ENCODE data around the gene LTO1.

LTO1 gene

GRCh38 chr11:69635804-69636511, 39.2 kb downstream of the LTO1 start:
- no peak for TF ChIP-seq CTCF (IDR thresholded peaks at IDR 0.05; ENCODE audit: control extremely low read depth, extremely low read depth, low read depth, missing control alignments)
- ChIA-PET CTCF (interaction anchor here (0.7 to 1.6 kb wide), 4 partner anchors 8 to 534 kb away, joined by 3 to 4 read pairs (median 3); no protein-coding TSS in a partner anchor), POLR2A (no interaction called here)
- no peak for DNase-seq (ENCODE audit: extremely low spot score)

- no peak for DNase-seq (ENCODE audit: extremely low spot score)
- POLR2A ChIA-PET = no interaction called here
- CTCF ChIA-PET = interaction anchor here (1.3 to 1.6 kb wide), 4 partner anchors 9 to 301 kb away, joined by 3 to 4 read pairs (median 4); no protein-coding TSS in a partner anchor
- TF ChIP-seq CTCF (IDR thresholded peaks at IDR 0.05; ENCODE audit: control extremely low read depth, extremely low read depth, low read depth, missing control alignments) = no peak
Measured at GRCh38 chr11:69635195-69635594, 40.0 kb downstream of the LTO1 start.

- CTCF ChIA-PET = interaction anchor here (1.3 kb wide), 1 partner anchor 36 kb away, joined by 4 read pairs; no protein-coding TSS in a partner anchor
- TF ChIP-seq CTCF (IDR thresholded peaks at IDR 0.05; ENCODE audit: control extremely low read depth, extremely low read depth, low read depth, missing control alignments) = no peak
- no peak for DNase-seq (ENCODE audit: extremely low spot score)
- POLR2A ChIA-PET = no interaction called here
Measured at GRCh38 chr11:69634590-69634989, 40.6 kb downstream of the LTO1 start.

GRCh38 chr11:69634069-69634468, 41.1 kb downstream of the LTO1 start:
- ChIA-PET POLR2A (no interaction called here), CTCF (interaction anchor here (1.3 kb wide), 1 partner anchor 37 kb away, joined by 4 read pairs; no protein-coding TSS in a partner anchor)
- no peak for DNase-seq (ENCODE audit: extremely low spot score)
- TF ChIP-seq CTCF (IDR thresholded peaks at IDR 0.05; ENCODE audit: control extremely low read depth, extremely low read depth, low read depth, missing control alignments) = no peak

GRCh38 chr11:69632900-69633299, 42.3 kb downstream of the LTO1 start:
- TF ChIP-seq CTCF (IDR thresholded peaks at IDR 0.05; ENCODE audit: control extremely low read depth, extremely low read depth, low read depth, missing control alignments) = no peak
- POLR2A ChIA-PET = no interaction called here
- DNase-seq (ENCODE audit: extremely low spot score) = no peak
- CTCF ChIA-PET = no interaction called here

GRCh38 chr11:69630424-69630823, 44.7 kb downstream of the LTO1 start:
- CTCF ChIA-PET = no interaction called here
- no peak for TF ChIP-seq CTCF (IDR thresholded peaks at IDR 0.05; ENCODE audit: control extremely low read depth, extremely low read depth, low read depth, missing control alignments)
- DNase-seq (ENCODE audit: extremely low spot score) = no peak
- POLR2A ChIA-PET = no interaction called here

Data from GM10248 (cell line).